Breast epithelium (tissue), 4 donors: ENCODE data around the gene ROCK2. TPM values are rescaled to one million over a fixed set of nuclear protein-coding genes. Genes with fewer than 3 reads are reported as not detected.
A peak's percentile ranks its signal among the peaks of the same experiment; 100 is the strongest.

ENCODE experiments used
- DNase-seq, 2 donors: peaks; one replicate each; pipeline ENCODE4 v3.0.0-alpha.2; 2019; ENCODE audit warnings: low spot score in 2 of 2
- H3K27ac ChIP-seq, 2 donors: fragments of 200-600 bp; sonication (generic) in 1 of 2; one replicate each; pipeline ENCODE4 v1.5.1; 2016 to 2019; ENCODE audit warnings: mild to moderate bottlenecking in 1 of 2
- H3K27me3 ChIP-seq, 2 donors: fragments of 200-600 bp; sonication (generic) in 1 of 2; one replicate each; pipeline versions ENCODE4 v1.5.1 to v1.6.0; 2017 to 2019; ENCODE audit warnings: control low read depth in 1 of 2, mild to moderate bottlenecking in 1 of 2
- H3K36me3 ChIP-seq: fragments of 200-600 bp; one replicate; pipeline ENCODE4 v1.5.1; 2019
- H3K4me1 ChIP-seq, 2 donors: fragments of 200-600 bp; sonication (generic); one replicate each; pipeline ENCODE4 v1.5.1; 2016 to 2019; ENCODE audit warnings: control low read depth in 1 of 2
- H3K4me3 ChIP-seq, 3 donors: fragments of 200-600 bp; sonication (generic); 1 replicate in 2 of 3; 2 replicates in 1 of 3; pipeline ENCODE4 v1.5.1; 2016 to 2019; ENCODE audit warnings: mild to moderate bottlenecking in 3 of 3, moderate library complexity in 2 of 3
- H3K9me3 ChIP-seq, 2 donors: fragments of 200-600 bp; sonication (generic) in 1 of 2; one replicate each; pipeline ENCODE4 v1.5.1; 2016 to 2019; ENCODE audit warnings: control low read depth in 1 of 2
- CTCF ChIP-seq, 3 donors: fragments of 450-650 bp; IDR thresholded peaks; one replicate each; pipeline ENCODE4 v1.5.1; 2016 to 2017; ENCODE audit warnings: antibody characterized with exemption in 3 of 3, mild to moderate bottlenecking in 3 of 3, moderate library complexity in 3 of 3
- POLR2A ChIP-seq: fragments of 450-650 bp; IDR thresholded peaks from one replicate; pipeline ENCODE4 v1.6.1; 2016; ENCODE audit warnings: antibody characterized with exemption, mild to moderate bottlenecking, moderate library complexity
- POLR2AphosphoS5 ChIP-seq, 3 donors: sonication (generic); formaldehyde crosslinking; IDR thresholded peaks; one replicate each; pipeline ENCODE4 v1.6.1; 2017; ENCODE audit warnings: antibody characterized with exemption in 3 of 3
- intact Hi-C: fragments of 100-400 bp; cut with DNase I; formaldehyde crosslinking; loops from one replicate; pipeline ENCODE4 v1.15.1; 2023; ENCODE audit warnings: low total_unique reads
- total RNA-seq, 3 donors: library from RNA; depleted of rRNA; stranded (reverse); fragments of >200 nt; gene quantifications; one replicate each; pipeline ENCODE4 v1.1.0, GENCODE V29; 2016

Gene ROCK2
- total RNA-seq, 3 donors from 2014 or later: 87.1 to 181 (median 103) TPM

GRCh38 chr2:11326677-11327211 lies 17.7 kb downstream of the ROCK2 start:
- H3K27me3 ChIP-seq: no peaks in the 10 kb centered on the region
- intact Hi-C loops: no loop called here
- DNase-seq: no peak
- H3K4me1 ChIP-seq: no peaks in the 10 kb centered on the region
- H3K9me3 ChIP-seq: no peaks in the 10 kb centered on the region
- TF ChIP-seq POLR2AphosphoS5 (IDR thresholded peaks at IDR 0.05): no peak
- TF ChIP-seq CTCF (IDR thresholded peaks at IDR 0.05): no peak
- no peak for TF ChIP-seq POLR2A
- H3K4me3 ChIP-seq: peak overlapping the region in 1 of 3 donors; percentile 4
- H3K36me3 ChIP-seq: no peaks in the 10 kb centered on the region
- no peak overlapping the region for H3K27ac ChIP-seq

- no peaks in the 10 kb centered on the region for H3K9me3 ChIP-seq
- TF ChIP-seq POLR2A: no peak
- no peak for TF ChIP-seq POLR2AphosphoS5 (IDR thresholded peaks at IDR 0.05)
- no peak for TF ChIP-seq CTCF (IDR thresholded peaks at IDR 0.05)
- H3K27me3 ChIP-seq: no peaks in the 10 kb centered on the region
- no peaks in the 10 kb centered on the region for H3K4me1 ChIP-seq
- no peaks in the 10 kb centered on the region for H3K36me3 ChIP-seq
- intact Hi-C loops: no loop called here
- DNase-seq: no peak
- H3K27ac ChIP-seq: no peak overlapping the region
- H3K4me3 ChIP-seq: peak overlapping the region in 1 of 3 donors; percentile 4
These were observed 18.3 kb downstream of the ROCK2 start for GRCh38 chr2:11325961-11326676.

GRCh38 chr2:11321847-11322246 lies 22.6 kb downstream of the ROCK2 start:
- no peaks in the 10 kb centered on the region for H3K4me1 ChIP-seq

GRCh38 chr2:11320698-11321492 lies 23.5 kb downstream of the ROCK2 start:
- TF ChIP-seq POLR2A (no peak), POLR2AphosphoS5 (IDR thresholded peaks at IDR 0.05) (no peak), CTCF (IDR thresholded peaks at IDR 0.05) (no peak)

More at GRCh38 chr2:11321847-11322246, 22.6 kb downstream of the ROCK2 start:
- no peak overlapping the region for H3K4me3 ChIP-seq
- intact Hi-C loops: no loop called here
- no peak overlapping the region for H3K27ac ChIP-seq
- H3K36me3 ChIP-seq: no peaks in the 10 kb centered on the region
- no peaks in the 10 kb centered on the region for H3K9me3 ChIP-seq
- TF ChIP-seq POLR2A: no peak
- no peak for TF ChIP-seq POLR2AphosphoS5 (IDR thresholded peaks at IDR 0.05)
- no peak for TF ChIP-seq CTCF (IDR thresholded peaks at IDR 0.05)
- H3K27me3 ChIP-seq: no peaks in the 10 kb centered on the region
- DNase-seq: no peak

GRCh38 chr2:11319939-11320338 lies 24.5 kb downstream of the ROCK2 start:
- no peaks in the 10 kb centered on the region for H3K9me3 ChIP-seq
- no peak overlapping the region for H3K4me3 ChIP-seq
- intact Hi-C loops: no loop called here
- H3K36me3 ChIP-seq: no peaks in the 10 kb centered on the region
- no peak for DNase-seq
- peaks cover 0 to 6% of the 10 kb centered on the region in 2 donors for H3K4me1 ChIP-seq
- no peaks in the 10 kb centered on the region for H3K27me3 ChIP-seq
- no peak overlapping the region for H3K27ac ChIP-seq
- TF ChIP-seq CTCF (IDR thresholded peaks at IDR 0.05): no peak
- no peak for TF ChIP-seq POLR2A

More at GRCh38 chr2:11320698-11321492, 23.5 kb downstream of the ROCK2 start:
- no peaks in the 10 kb centered on the region for H3K36me3 ChIP-seq
- intact Hi-C loops: no loop called here
- no peak for DNase-seq
- H3K27me3 ChIP-seq: no peaks in the 10 kb centered on the region
- H3K4me1 ChIP-seq: peaks cover 0 to 3% of the 10 kb centered on the region in 2 donors
- no peaks in the 10 kb centered on the region for H3K9me3 ChIP-seq
- no peak overlapping the region for H3K27ac ChIP-seq
- no peak overlapping the region for H3K4me3 ChIP-seq
